Fibroblast of the aortic adventitia (primary cell): Measurements from ENCODE around the gene TALDO1. TPM values are rescaled to one million over a fixed set of nuclear protein-coding genes. Genes with fewer than 3 reads are reported as not detected.
A peak's percentile ranks its signal among the peaks of the same experiment; 100 is the strongest.

ENCODE experiments used
- DNase-seq: peaks from one replicate; pipeline ENCODE4 v3.0.0-alpha.2; 2010; ENCODE audit warnings: low read depth
- H3K4me3 ChIP-seq: 2 replicates; pipeline ENCODE4 v1.5.1; 2011; ENCODE audit warnings: low read depth, mild to moderate bottlenecking, control low read depth, low read length, moderate library complexity
- total RNA-seq: library from RNA; depleted of rRNA; stranded (reverse); fragments of >200 nt; gene quantifications from 2 replicates; pipeline ENCODE4 v1.2.3, GENCODE V29; 2012; ENCODE audit warnings: low replicate concordance
- TF ChIP-seq, protein P1 (sequence below): IDR thresholded peaks from 2 replicates; pipeline ENCODE4 v1.5.1; 2011; ENCODE audit warnings: mild to moderate bottlenecking, low read length, control low read depth, inconsistent platforms; ENCODE audit not compliant: insufficient read depth

TALDO1 gene
- total RNA-seq, 1 donor = 146 TPM

DNA sequence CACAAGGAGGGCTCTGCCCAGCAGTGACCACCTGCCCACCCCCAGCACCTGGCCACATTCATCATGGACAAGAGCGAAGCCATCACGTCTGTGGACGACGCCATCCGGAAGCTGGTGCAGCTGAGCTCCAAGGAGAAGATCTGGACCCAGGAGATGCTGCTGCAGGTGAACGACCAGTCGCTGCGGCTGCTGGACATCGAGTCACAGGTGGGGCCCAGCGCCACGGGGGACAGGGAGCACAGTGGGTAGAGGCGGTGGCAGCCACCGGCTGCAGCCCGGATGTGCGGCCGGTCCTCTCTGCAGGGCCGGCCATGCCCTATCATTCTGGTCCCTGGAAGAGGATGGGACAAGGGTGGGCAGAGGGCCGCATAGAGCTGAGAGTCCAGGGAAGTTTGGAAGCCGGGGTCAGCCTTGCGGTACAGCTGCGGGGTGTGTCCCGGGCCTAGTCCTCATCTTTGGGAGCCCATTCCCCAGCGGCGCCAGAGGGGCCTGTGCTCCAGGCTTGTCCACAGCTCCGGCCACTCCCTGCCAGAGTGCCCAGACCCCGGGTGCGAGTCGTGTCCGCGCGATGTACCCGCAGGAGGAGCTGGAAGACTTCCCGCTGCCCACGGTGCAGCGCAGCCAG is 27.1 kb upstream of the TALDO1 start:
- H3K4me3 ChIP-seq = no peak overlapping the region
- DNase-seq = no peak
- TF ChIP-seq, protein P1, sequence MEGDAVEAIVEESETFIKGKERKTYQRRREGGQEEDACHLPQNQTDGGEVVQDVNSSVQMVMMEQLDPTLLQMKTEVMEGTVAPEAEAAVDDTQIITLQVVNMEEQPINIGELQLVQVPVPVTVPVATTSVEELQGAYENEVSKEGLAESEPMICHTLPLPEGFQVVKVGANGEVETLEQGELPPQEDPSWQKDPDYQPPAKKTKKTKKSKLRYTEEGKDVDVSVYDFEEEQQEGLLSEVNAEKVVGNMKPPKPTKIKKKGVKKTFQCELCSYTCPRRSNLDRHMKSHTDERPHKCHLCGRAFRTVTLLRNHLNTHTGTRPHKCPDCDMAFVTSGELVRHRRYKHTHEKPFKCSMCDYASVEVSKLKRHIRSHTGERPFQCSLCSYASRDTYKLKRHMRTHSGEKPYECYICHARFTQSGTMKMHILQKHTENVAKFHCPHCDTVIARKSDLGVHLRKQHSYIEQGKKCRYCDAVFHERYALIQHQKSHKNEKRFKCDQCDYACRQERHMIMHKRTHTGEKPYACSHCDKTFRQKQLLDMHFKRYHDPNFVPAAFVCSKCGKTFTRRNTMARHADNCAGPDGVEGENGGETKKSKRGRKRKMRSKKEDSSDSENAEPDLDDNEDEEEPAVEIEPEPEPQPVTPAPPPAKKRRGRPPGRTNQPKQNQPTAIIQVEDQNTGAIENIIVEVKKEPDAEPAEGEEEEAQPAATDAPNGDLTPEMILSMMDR = no peak

DNA sequence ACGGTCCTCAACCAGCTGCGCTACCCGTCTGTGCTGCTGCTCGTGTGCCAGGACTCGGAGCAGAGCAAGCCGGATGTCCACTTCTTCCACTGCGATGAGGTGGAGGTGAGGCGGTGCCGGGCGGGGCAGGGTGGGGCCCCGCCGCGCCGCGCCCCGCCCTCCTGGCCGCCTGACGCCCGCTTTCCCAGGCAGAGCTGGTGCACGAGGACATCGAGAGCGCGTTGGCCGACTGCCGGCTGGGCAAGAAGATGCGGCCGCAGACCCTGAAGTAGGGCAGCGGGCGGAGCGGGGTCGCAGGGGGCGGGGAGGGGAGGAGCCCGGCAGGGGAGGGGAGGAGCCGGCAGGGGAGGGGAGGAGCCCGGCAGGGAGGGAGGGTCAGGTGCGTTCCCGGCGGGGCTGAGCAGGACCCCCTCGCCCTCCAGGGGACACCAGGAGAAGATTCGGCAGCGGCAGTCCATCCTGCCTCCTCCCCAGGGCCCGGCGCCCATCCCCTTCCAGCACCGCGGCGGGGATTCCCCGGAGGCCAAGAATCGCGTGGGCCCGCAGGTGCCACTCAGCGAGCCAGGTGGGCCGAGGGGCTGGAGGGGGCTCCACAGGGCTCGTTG is 26.5 kb upstream of the TALDO1 start:
- TF ChIP-seq, protein P1 = no peak
- no peak for DNase-seq
- H3K4me3 ChIP-seq = no peak overlapping the region

DNA sequence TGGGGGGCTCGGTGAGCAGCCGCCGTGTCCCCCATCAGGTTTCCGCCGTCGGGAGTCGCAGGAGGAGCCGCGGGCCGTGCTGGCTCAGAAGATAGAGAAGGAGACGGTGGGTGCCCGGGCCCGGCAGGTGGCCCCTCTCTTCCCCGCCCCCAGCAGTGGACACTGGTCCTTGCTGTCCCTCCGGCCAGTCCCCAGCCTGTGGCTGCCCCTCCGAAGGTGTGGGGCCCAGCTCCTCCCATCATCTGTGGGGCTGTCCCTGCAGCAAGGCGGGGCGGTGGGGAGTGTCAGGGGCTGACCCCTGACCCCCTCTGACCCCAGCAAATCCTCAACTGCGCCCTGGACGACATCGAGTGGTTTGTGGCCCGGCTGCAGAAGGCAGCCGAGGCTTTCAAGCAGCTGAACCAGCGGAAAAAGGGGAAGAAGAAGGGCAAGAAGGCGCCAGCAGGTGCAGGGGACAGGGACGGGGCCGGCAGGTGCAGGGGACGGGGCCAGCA is 26.0 kb upstream of the TALDO1 start:
- TF ChIP-seq, protein P1 = no peak
- no peak for DNase-seq

DNA sequence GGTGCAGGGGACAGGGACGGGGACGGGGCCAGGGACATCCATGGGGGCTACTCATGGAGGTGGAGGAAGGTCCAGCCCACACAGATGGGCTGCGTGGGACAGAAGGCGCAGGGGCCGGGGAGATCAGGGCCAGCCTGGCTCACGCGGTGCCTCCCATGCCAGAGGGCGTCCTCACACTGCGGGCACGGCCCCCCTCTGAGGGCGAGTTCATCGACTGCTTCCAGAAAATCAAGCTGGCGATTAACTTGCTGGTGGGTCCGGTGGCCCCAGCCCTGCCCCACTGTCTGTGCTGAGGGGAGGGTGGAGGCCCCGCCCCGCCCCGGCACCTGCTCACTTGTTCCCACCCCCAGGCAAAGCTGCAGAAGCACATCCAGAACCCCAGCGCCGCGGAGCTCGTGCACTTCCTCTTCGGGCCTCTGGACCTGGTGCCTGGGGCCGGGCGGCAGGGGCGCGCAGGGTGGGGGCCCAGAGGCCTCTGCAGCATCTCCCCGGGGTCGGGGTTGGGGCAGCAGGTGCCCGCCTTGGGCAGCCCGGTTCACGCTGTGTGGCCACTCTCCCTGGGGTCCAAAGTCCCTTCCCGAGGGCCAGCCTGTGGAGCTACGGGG is 25.4 kb upstream of the TALDO1 start:
- TF ChIP-seq, protein P1 = no peak
- no peak for DNase-seq
- H3K4me3 ChIP-seq = no peak overlapping the region

More for the DNA sequence above, 26.0 kb upstream of the TALDO1 start:
- H3K4me3 ChIP-seq = no peak overlapping the region

DNA sequence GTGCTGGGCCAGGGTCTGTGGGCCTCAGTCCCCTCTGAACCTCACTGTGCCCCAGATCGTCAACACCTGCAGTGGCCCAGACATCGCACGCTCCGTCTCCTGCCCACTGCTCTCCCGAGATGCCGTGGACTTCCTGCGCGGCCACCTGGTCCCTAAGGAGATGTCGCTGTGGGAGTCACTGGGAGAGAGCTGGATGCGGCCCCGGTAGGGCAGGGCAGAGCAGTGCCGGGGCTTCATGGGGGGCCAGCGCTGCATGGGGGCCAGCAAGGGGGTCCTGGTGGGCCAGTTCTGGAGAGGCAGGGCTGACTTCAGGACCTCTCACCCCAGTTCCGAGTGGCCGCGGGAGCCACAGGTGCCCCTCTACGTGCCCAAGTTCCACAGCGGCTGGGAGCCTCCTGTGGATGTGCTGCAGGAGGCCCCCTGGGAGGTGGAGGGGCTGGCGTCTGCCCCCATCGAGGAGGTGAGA is 24.9 kb upstream of the TALDO1 start:
- no peak overlapping the region for H3K4me3 ChIP-seq
- no peak for DNase-seq
- TF ChIP-seq, protein P1 = no peak

DNA sequence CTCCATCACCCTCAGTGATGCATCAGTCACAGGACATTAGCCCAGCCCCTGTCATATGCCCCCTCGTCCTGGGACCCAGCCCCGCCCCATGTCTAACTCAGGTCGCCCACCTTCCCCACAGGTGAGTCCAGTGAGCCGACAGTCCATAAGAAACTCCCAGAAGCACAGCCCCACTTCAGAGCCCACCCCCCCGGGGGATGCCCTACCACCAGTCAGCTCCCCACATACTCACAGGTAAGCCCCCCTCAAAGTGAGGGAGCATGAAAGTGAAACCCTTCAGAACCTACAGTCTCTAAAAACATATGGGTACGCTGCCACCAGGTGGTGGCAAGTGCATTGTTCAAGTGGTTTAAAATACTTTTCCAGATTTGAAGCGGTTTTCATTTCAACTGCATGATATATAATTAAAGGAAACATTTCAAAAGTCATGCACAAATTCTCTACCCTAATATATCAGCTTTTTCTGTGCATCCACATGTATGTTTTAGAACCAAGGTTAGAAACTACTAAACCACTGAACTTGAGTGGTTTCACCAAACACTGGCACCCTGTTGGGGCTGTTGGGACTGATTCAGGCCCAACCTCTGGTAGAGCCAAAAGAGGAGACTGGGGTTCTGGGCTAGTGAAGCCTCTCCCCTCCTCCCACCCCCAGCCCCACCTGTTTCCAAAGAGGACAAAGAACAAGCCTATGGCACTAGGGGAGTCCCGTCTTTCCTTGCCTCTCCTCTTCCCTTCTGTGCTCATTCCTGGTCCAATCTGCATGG is 24.0 kb upstream of the TALDO1 start:
- TF ChIP-seq, protein P1 = peak; percentile 47
- no peak overlapping the region for H3K4me3 ChIP-seq
- peak; percentile 67 for DNase-seq
